GM12865 (cell line): ENCODE results near the gene PALS1.

Experiments
- DNase-seq: peaks from one replicate; pipeline ENCODE4 v3.0.0; 2010; ENCODE audit warnings: low read depth
- H3K4me3 ChIP-seq: 2 replicates; pipeline ENCODE4 v1.5.1; 2011; ENCODE audit warnings: mild to moderate bottlenecking, low read depth, low read length, control low read depth
- CTCF ChIP-seq: IDR thresholded peaks from 2 replicates; pipeline ENCODE4 v1.5.1; 2011; ENCODE audit warnings: low read length, control low read depth, low read depth, inconsistent platforms; ENCODE audit not compliant: insufficient read depth; ENCODE audit errors: missing control alignments

The PALS1 gene

GRCh38 chr14:67239582-67239981 is 1.7 kb upstream of the PALS1 start:
- no peak for TF ChIP-seq CTCF
- no peak overlapping the region for H3K4me3 ChIP-seq
- no peak for DNase-seq

- DNase-seq: peak; percentile 44
- TF ChIP-seq CTCF: no peak
- H3K4me3 ChIP-seq: peak overlapping the region; percentile 71
Measured at GRCh38 chr14:67240168-67240932, 885 bp upstream of the PALS1 start.

DNA sequence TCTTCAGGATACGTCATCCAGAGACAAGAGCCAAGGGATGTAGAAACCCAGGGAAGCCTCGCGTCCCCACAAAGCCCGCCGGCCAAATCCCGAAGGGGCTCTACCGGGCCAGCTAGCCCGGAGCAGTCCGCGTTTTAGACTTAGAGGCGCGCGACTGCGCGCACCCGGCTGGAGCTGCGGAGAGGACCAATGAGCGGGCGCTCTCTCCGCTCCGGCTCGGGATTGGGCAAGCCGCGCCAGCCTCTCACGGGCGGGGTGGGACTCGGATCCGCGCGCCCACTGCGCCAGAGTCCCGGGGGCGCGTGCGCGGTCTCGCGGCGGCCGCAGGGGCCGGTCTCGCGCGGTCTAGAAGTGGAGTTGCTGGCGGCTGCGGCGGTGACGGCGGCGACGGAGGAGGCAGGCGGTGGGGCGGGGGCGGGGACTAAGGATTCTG is 241 bp upstream of the PALS1 start:
- peak overlapping the region; percentile 71 for H3K4me3 ChIP-seq
- TF ChIP-seq CTCF: no peak
- peak; percentile 98 for DNase-seq

DNA sequence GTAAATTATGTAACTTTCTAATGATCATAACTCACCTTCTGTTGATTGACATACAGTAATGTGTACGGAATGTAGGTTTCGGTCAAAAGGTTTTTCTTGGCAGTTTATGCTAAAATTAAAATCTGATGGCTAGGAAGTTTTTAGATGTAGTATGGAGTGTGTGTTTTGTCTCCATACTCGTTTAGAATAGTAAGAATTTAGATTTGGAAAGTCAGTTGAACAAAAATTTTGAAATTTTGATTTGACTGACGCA is 859 bp downstream of the PALS1 start:
- H3K4me3 ChIP-seq: peak overlapping the region; percentile 71
- TF ChIP-seq CTCF: no peak
- no peak for DNase-seq

DNA sequence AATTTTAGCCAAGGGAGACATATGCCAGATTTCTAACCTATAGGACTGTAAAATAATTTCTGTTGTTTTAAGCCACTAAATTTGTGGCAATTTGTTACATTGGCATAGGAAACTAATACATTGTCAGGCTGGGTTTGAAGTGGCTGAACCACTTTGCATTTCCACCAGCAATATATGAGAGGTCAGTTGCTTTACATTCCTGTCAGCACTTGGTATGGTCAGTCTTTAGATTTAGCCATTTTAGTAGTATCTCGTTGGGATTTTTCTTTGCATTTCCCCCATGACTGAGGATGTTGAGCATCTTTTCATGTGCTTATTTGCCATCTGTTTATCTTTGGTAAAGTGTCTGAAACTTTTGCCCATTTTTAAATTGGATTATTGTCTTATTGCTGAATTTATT is 3.9 kb downstream of the PALS1 start:
- H3K4me3 ChIP-seq: no peak overlapping the region
- no peak for DNase-seq
- no peak for TF ChIP-seq CTCF

DNA sequence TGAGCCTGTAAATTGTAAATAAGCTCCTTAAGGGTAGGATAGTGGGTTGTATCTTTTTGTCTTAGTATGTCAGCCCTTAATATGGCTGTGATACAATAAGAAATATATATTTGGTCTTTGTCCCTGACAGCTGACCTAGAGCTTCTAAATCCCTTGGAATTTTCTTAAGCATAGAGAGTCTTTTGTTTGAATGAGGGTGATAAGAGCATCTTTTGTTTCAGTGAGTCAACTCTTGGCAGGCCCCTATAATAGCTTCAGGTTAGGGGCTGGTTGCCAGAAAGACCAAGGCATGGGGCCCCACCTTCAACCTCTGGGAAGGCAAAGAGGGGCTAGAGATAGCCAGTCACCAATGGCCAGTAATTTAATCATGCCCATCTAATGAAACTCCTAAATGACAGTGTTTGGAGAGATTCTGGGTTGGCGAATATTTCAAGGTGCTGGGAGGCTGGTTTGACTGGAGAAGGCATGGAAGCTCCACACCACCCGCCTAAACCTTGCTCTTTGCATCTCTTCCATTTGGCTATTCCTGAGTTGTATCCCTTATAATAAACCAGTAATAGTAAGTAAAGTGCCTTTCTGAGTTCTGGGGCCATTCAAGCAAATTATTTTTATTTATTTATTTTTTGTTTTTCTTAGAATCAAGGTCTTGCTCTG is 10.5 kb downstream of the PALS1 start:
- no peak for DNase-seq
- TF ChIP-seq CTCF: no peak
- H3K4me3 ChIP-seq: no peak overlapping the region
